Lower lobe of right lung (tissue), 2 donors: ENCODE measurements around the gene NENF. TPM values are rescaled to one million over a fixed set of nuclear protein-coding genes. Genes with fewer than 3 reads are reported as not detected.

Source experiments
- ATAC-seq, 2 donors: fragments of 200-7000 bp; cut with Tn5 transposase; one replicate each; pipeline ENCODE4 v1.9.1; 2020 to 2022; ENCODE audit warnings: mild to moderate bottlenecking in 2 of 2, moderate library complexity in 2 of 2
- DNase-seq: peaks from one replicate; pipeline ENCODE4 v3.0.0-alpha.2; 2020
- H3K27ac ChIP-seq: fragments of 200-600 bp; one replicate; pipeline ENCODE4 v1.8.0; 2022
- H3K27me3 ChIP-seq: fragments of 200-600 bp; one replicate; pipeline ENCODE4 v1.8.0; 2022; ENCODE audit warnings: low read depth
- H3K36me3 ChIP-seq: fragments of 200-600 bp; one replicate; pipeline ENCODE4 v1.8.0; 2022; ENCODE audit warnings: mild to moderate bottlenecking
- H3K4me1 ChIP-seq: fragments of 200-600 bp; one replicate; pipeline ENCODE4 v1.8.0; 2022
- H3K4me3 ChIP-seq: fragments of 200-600 bp; one replicate; pipeline ENCODE4 v1.8.0; 2022; ENCODE audit warnings: mild to moderate bottlenecking
- H3K9me3 ChIP-seq: fragments of 200-600 bp; one replicate; pipeline ENCODE4 v1.8.0; 2022
- CTCF ChIP-seq: fragments of 200-600 bp; IDR thresholded peaks from one replicate; pipeline ENCODE4 v1.8.0; 2022; ENCODE audit warnings: antibody characterized with exemption, mild to moderate bottlenecking
- intact Hi-C: fragments of 100-400 bp; cut with DNase I; formaldehyde crosslinking; loops from one replicate; pipeline ENCODE4 v1.11.0; 2022
- total RNA-seq: library from RNA; stranded (reverse); fragmentation: NEBNext Ultra II Directional; extraction: Animal tissue kit (Norgen Biotek cat#: 25700); gene quantifications from one replicate; pipeline ENCODE4 v1.2.1, GENCODE V29; 2021
- donor health status: DM: no; HTN: yes; CAD: no; lungs with severe emphysema.

The NENF gene
- total RNA-seq, 1 donor from 2014 or later: 42.3 TPM

- Histone ChIP-seq H3K27me3 (no peaks in the 10 kb centered on the region), H3K4me3 (no peak overlapping the region), H3K9me3 (no peaks in the 10 kb centered on the region), H3K27ac (no peak overlapping the region), H3K4me1 (no peaks in the 10 kb centered on the region), H3K36me3 (no peaks in the 10 kb centered on the region)
- intact Hi-C loops: no loop called here
- no peak for TF ChIP-seq CTCF
- no peak for ATAC-seq
- no peak for DNase-seq
Measured at GRCh38 chr1:212463565-212464285, 31.0 kb downstream of the NENF start.

GRCh38 chr1:212465311-212465710, 32.6 kb downstream of the NENF start:
- H3K27me3 ChIP-seq: no peaks in the 10 kb centered on the region
- no peak for DNase-seq
- H3K4me1 ChIP-seq: no peaks in the 10 kb centered on the region

GRCh38 chr1:212466437-212466836, 33.7 kb downstream of the NENF start:
- Histone ChIP-seq H3K27ac (no peak overlapping the region), H3K9me3 (no peaks in the 10 kb centered on the region), H3K27me3 (no peaks in the 10 kb centered on the region), H3K36me3 (no peaks in the 10 kb centered on the region), H3K4me3 (no peak overlapping the region), H3K4me1 (no peaks in the 10 kb centered on the region)
- intact Hi-C loops: no loop called here
- TF ChIP-seq CTCF: no peak
- DNase-seq (no peak), ATAC-seq (no peak)

More at GRCh38 chr1:212465311-212465710, 32.6 kb downstream of the NENF start:
- no peaks in the 10 kb centered on the region for H3K36me3 ChIP-seq
- TF ChIP-seq CTCF: no peak
- no peak overlapping the region for H3K27ac ChIP-seq
- no peaks in the 10 kb centered on the region for H3K9me3 ChIP-seq
- intact Hi-C loops: no loop called here
- H3K4me3 ChIP-seq: no peak overlapping the region
- no peak for ATAC-seq

- ATAC-seq (peak in 1 of 2 donors; percentile 43), DNase-seq (no peak)
- no peak overlapping the region for H3K4me3 ChIP-seq
- H3K27ac ChIP-seq: no peak overlapping the region
- intact Hi-C loops: no loop called here
- H3K36me3 ChIP-seq: no peaks in the 10 kb centered on the region
- H3K4me1 ChIP-seq: no peaks in the 10 kb centered on the region
- no peaks in the 10 kb centered on the region for H3K27me3 ChIP-seq
- TF ChIP-seq CTCF: no peak
- no peaks in the 10 kb centered on the region for H3K9me3 ChIP-seq
Measured at GRCh38 chr1:212466898-212467650, 34.4 kb downstream of the NENF start.

GRCh38 chr1:212467843-212468482, 35.2 kb downstream of the NENF start:
- TF ChIP-seq CTCF: no peak
- Histone ChIP-seq H3K4me1 (no peaks in the 10 kb centered on the region), H3K27me3 (no peaks in the 10 kb centered on the region), H3K4me3 (no peak overlapping the region), H3K27ac (no peak overlapping the region), H3K9me3 (no peaks in the 10 kb centered on the region), H3K36me3 (no peaks in the 10 kb centered on the region)
- ATAC-seq: no peak
- DNase-seq: no peak
- intact Hi-C loops: no loop called here
